ENCODE measurements around the gene DCUN1D3. TPM values are rescaled to one million over a fixed set of nuclear protein-coding genes. Genes with fewer than 3 reads are reported as not detected.

DCUN1D3 gene
- total RNA-seq, 1 experiment from 2014 or later: 16.1 TPM

DNA sequence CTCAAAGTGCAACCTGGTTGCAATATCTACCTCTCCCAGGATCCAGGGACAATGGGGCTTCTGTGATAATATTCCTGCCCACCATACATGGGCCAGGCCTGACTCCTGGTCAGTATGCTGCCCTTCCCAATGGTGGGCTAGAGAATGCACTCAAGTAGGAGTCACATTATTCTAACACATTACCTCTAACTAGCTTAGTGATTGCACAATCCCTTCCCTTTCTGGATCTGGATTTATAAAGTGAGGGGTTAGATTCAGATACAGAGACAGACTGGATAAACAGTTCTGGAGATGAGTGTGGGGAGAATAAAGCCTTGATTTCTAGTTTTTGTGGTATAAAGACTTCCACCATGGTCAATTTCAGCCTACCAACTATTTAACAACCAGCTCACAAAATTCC is 33.4 kb upstream of the DCUN1D3 start:
- Histone ChIP-seq H2BK20ac (ENCODE audit: low read depth, low read length, poor library complexity, severe bottlenecking) (no peak overlapping the region), H4K5ac (ENCODE audit: insufficient read length, low read depth, low read length) (no peak overlapping the region), H3K56ac (ENCODE audit: insufficient read length, low read depth, low read length) (no peak overlapping the region), H3K23me2 (ENCODE audit: insufficient read length, low read depth, low read length, poor library complexity, severe bottlenecking) (no peaks in the 10 kb centered on the region), H3K14ac (ENCODE audit: insufficient read depth, low read length) (no peak overlapping the region), H3K27ac (ENCODE audit: insufficient read length, low read depth, low read length) (no peak overlapping the region), H3K9me3 (ENCODE audit: control insufficient read depth, low read depth, low read length) (no peaks in the 10 kb centered on the region), H3K4ac (ENCODE audit: low read depth, low read length) (no peak overlapping the region), H3K23ac (ENCODE audit: insufficient read length, low read depth, low read length) (no peak overlapping the region), H4K8ac (replicated peaks; ENCODE audit: insufficient read length, low read depth, low read length) (no peak overlapping the region), H3K27me3 (ENCODE audit: insufficient read depth, low read length) (no peaks in the 10 kb centered on the region), H3K79me2 (ENCODE audit: insufficient read depth, low read length) (no peaks in the 10 kb centered on the region), H2BK120ac (ENCODE audit: low read depth, low read length, poor library complexity, severe bottlenecking) (no peak overlapping the region), H2BK12ac (ENCODE audit: insufficient read length, low read depth, low read length) (no peak overlapping the region), H3K4me1 (ENCODE audit: insufficient read depth, low read length) (no peaks in the 10 kb centered on the region; the same call in 1 of the 2 replicates), H3K18ac (ENCODE audit: insufficient read length, low read depth, low read length) (no peak overlapping the region), H2BK5ac (ENCODE audit: insufficient read length, low read length) (no peak overlapping the region), H2AK5ac (ENCODE audit: insufficient read length, low read length) (no peak overlapping the region), H3K4me2 (ENCODE audit: insufficient read depth, insufficient read length, low read length) (no peak overlapping the region), H3T11ph (ENCODE audit: low read length) (no peak overlapping the region), H4K91ac (ENCODE audit: insufficient read length, low read depth, low read length) (no peak overlapping the region), H2BK15ac (ENCODE audit: low read depth, low read length) (no peak overlapping the region), H3K79me1 (ENCODE audit: insufficient read depth, low read depth, low read length, poor library complexity, severe bottlenecking) (no peaks in the 10 kb centered on the region), H2AFZ (ENCODE audit: low read length) (no peak overlapping the region), H3K9ac (ENCODE audit: extremely low read depth, insufficient read length, low read length) (no peak overlapping the region), H4K20me1 (ENCODE audit: control insufficient read depth, insufficient read depth, insufficient read length) (no peaks in the 10 kb centered on the region)
- Mint-ChIP-seq H3K27ac (no peak overlapping the region), H3K4me3 (no peak overlapping the region), H3K4me1 (peaks cover 4 to 7% of the 10 kb centered on the region in 2 experiments; a peak in 3 of 4 replicates), H3K27me3 (ENCODE audit: low read depth) (no peaks in the 10 kb centered on the region), H3K36me3 (ENCODE audit: insufficient read depth in 1 of 3, low read depth in 3 of 3) (no peaks in the 10 kb centered on the region), H3K9me3 (no peaks in the 10 kb centered on the region)
- DNase-seq: no peak
- TF ChIP-seq, protein P1, sequence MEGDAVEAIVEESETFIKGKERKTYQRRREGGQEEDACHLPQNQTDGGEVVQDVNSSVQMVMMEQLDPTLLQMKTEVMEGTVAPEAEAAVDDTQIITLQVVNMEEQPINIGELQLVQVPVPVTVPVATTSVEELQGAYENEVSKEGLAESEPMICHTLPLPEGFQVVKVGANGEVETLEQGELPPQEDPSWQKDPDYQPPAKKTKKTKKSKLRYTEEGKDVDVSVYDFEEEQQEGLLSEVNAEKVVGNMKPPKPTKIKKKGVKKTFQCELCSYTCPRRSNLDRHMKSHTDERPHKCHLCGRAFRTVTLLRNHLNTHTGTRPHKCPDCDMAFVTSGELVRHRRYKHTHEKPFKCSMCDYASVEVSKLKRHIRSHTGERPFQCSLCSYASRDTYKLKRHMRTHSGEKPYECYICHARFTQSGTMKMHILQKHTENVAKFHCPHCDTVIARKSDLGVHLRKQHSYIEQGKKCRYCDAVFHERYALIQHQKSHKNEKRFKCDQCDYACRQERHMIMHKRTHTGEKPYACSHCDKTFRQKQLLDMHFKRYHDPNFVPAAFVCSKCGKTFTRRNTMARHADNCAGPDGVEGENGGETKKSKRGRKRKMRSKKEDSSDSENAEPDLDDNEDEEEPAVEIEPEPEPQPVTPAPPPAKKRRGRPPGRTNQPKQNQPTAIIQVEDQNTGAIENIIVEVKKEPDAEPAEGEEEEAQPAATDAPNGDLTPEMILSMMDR (conservative IDR thresholded peaks at IDR 0.05): no peak
